Chondrocyte (in vitro differentiated cells): ENCODE measurements around the gene NDUFS6. TPM values are rescaled to one million over a fixed set of nuclear protein-coding genes. Genes with fewer than 3 reads are reported as not detected.

ENCODE experiments used
- DNase-seq: peaks from one replicate; pipeline ENCODE4 v3.0.0; 2021; ENCODE audit warnings: mixed read lengths, low spot score
- H3K27ac Mint-ChIP-seq: one replicate; pipeline ENCODE4 v1.8.0; 2021; ENCODE audit warnings: mild to moderate bottlenecking, moderate library complexity, mixed read lengths; ENCODE audit not compliant: unreplicated experiment
- H3K27me3 Mint-ChIP-seq: 2 replicates; pipeline ENCODE4 v1.8.0; 2021; ENCODE audit warnings: low read depth, mixed read lengths
- H3K36me3 Mint-ChIP-seq: 2 replicates; pipeline ENCODE4 v1.8.0; 2021; ENCODE audit warnings: low read depth, mixed read lengths
- H3K4me1 Mint-ChIP-seq: 2 replicates; pipeline ENCODE4 v1.8.0; 2021; ENCODE audit warnings: low read depth, mild to moderate bottlenecking, mixed read lengths
- H3K4me3 Mint-ChIP-seq: one replicate; pipeline ENCODE4 v1.8.0; 2021; ENCODE audit warnings: mild to moderate bottlenecking, moderate library complexity, mixed read lengths; ENCODE audit not compliant: unreplicated experiment
- H3K9me3 Mint-ChIP-seq: 2 replicates; pipeline ENCODE4 v1.8.0; 2021; ENCODE audit warnings: low read depth, mixed read lengths
- CTCF ChIP-seq: fragments of 200-600 bp; sonication (generic); IDR thresholded peaks from 2 replicates; pipeline ENCODE4 v1.5.0; 2021; ENCODE audit warnings: antibody characterized with exemption, mild to moderate bottlenecking, moderate library complexity
- total RNA-seq: library from RNA; stranded (reverse); gene quantifications from 3 replicates; pipeline ENCODE4 v1.2.1, GENCODE V29; 2021

The NDUFS6 gene
- total RNA-seq, 1 donor from 2014 or later, result 25.7 TPM

- no peak overlapping the region for H3K27ac Mint-ChIP-seq
- H3K4me3 Mint-ChIP-seq, result no peak overlapping the region
- no peak for DNase-seq
- peaks cover 48% of the 10 kb centered on the region for H3K27me3 Mint-ChIP-seq
- TF ChIP-seq CTCF, result no peak
- H3K36me3 Mint-ChIP-seq, result no peaks in the 10 kb centered on the region
- no peaks in the 10 kb centered on the region for H3K4me1 Mint-ChIP-seq
- no peaks in the 10 kb centered on the region for H3K9me3 Mint-ChIP-seq
These were observed 52.3 kb downstream of the NDUFS6 start for GRCh38 chr5:1853531-1853930.

- Mint-ChIP-seq H3K27me3 (peaks cover 38% of the 10 kb centered on the region), H3K4me1 (no peaks in the 10 kb centered on the region), H3K27ac (no peak overlapping the region), H3K4me3 (no peak overlapping the region), H3K9me3 (no peaks in the 10 kb centered on the region), H3K36me3 (no peaks in the 10 kb centered on the region)
- TF ChIP-seq CTCF, result no peak
- DNase-seq, result no peak
These were observed 53.9 kb downstream of the NDUFS6 start for GRCh38 chr5:1855075-1855474.

DNA sequence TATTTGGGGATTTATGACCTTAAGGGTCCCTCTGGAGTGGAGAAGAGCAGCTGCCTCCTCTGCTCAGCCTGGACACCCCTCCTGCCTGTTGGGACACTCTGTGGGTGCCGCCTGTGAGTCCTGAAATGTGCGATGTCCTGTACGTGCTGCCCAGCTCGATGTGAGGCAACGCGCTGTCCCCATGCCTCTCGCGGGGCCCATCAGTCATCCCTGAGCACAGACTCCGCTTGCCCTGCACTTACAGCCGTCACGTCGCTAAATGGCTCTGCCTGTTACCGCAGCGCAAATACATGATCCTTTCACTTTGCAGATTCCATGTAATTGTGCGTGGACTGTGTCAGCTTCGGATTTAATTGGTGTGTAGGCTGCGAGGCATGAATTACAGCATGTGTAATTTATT lies 54.4 kb downstream of the NDUFS6 start:
- Mint-ChIP-seq H3K27ac (no peak overlapping the region), H3K27me3 (peaks cover 34% of the 10 kb centered on the region), H3K36me3 (no peaks in the 10 kb centered on the region), H3K9me3 (no peaks in the 10 kb centered on the region), H3K4me3 (no peak overlapping the region), H3K4me1 (no peaks in the 10 kb centered on the region)
- TF ChIP-seq CTCF, result no peak
- no peak for DNase-seq

GRCh38 chr5:1856596-1857255 lies 55.5 kb downstream of the NDUFS6 start:
- no peak overlapping the region for H3K27ac Mint-ChIP-seq
- H3K36me3 Mint-ChIP-seq, result no peaks in the 10 kb centered on the region
- no peaks in the 10 kb centered on the region for H3K9me3 Mint-ChIP-seq
- no peaks in the 10 kb centered on the region for H3K4me1 Mint-ChIP-seq
- peaks cover 26% of the 10 kb centered on the region for H3K27me3 Mint-ChIP-seq
- no peak overlapping the region for H3K4me3 Mint-ChIP-seq
- no peak for TF ChIP-seq CTCF
- DNase-seq, result no peak

GRCh38 chr5:1857256-1857600 lies 56.0 kb downstream of the NDUFS6 start:
- H3K36me3 Mint-ChIP-seq, result no peaks in the 10 kb centered on the region
- no peaks in the 10 kb centered on the region for H3K9me3 Mint-ChIP-seq
- no peak for DNase-seq
- H3K27ac Mint-ChIP-seq, result no peak overlapping the region
- no peaks in the 10 kb centered on the region for H3K4me1 Mint-ChIP-seq
- peaks cover 23% of the 10 kb centered on the region for H3K27me3 Mint-ChIP-seq
- H3K4me3 Mint-ChIP-seq, result no peak overlapping the region
- no peak for TF ChIP-seq CTCF
